HepG2 (cell line): ENCODE data around the gene CNP. TPM values are rescaled to one million over a fixed set of nuclear protein-coding genes. Genes with fewer than 3 reads are reported as not detected.

Experiments
- AKAP8 ChIP-seq: sonication (generic); formaldehyde crosslinking; IDR thresholded peaks from 2 replicates; pipeline ENCODE4 v1.5.1; 2020; ENCODE audit warnings: mild to moderate bottlenecking, missing genetic modification reagents
- ATAD3A ChIP-seq: sonication (generic); formaldehyde crosslinking; IDR thresholded peaks from 2 replicates; pipeline ENCODE4 v1.4.0; 2020; ENCODE audit warnings: missing genetic modification reagents
- EHMT2 ChIP-seq: fragments of 200-600 bp; sonication (generic); IDR thresholded peaks from 2 replicates; pipeline ENCODE4 v1.7.0; 2017; ENCODE audit warnings: antibody characterized with exemption, low read depth, low read length, borderline replicate concordance
- HMG20A ChIP-seq: IDR thresholded peaks from 2 replicates; pipeline ENCODE4 v1.6.1; 2016; ENCODE audit warnings: borderline replicate concordance
- HOXA5 ChIP-seq: sonication (generic); formaldehyde crosslinking; IDR thresholded peaks from 2 replicates; pipeline ENCODE4 v1.4.0; 2020; ENCODE audit warnings: missing genetic modification reagents
- KDM6A ChIP-seq: IDR thresholded peaks from 2 replicates; pipeline ENCODE4 v1.6.1; 2016; ENCODE audit warnings: low read depth
- KLF9 ChIP-seq: IDR thresholded peaks from 2 replicates; pipeline ENCODE4 v1.6.1; 2016; ENCODE audit warnings: low read depth
- KMT2B ChIP-seq: IDR thresholded peaks from 2 replicates; pipeline ENCODE4 v1.6.1; 2016; ENCODE audit warnings: missing genetic modification reagents, missing compliant biosample characterization
- PAWR ChIP-seq: sonication (generic); formaldehyde crosslinking; IDR thresholded peaks from 2 replicates; pipeline ENCODE4 v1.4.0; 2020; ENCODE audit warnings: missing genetic modification reagents, mild to moderate bottlenecking, borderline replicate concordance
- PHF8 ChIP-seq: sonication (generic); formaldehyde crosslinking; IDR thresholded peaks from 2 replicates; pipeline ENCODE4 v1.5.0; 2020; ENCODE audit warnings: missing genetic modification reagents
- XRCC5 ChIP-seq: fragments of 200-400 bp; formaldehyde crosslinking; optimal IDR thresholded peaks from 2 replicates; pipeline ENCODE3; 2017; ENCODE audit warnings: mild to moderate bottlenecking, low read length
- ZBTB7A ChIP-seq: sonication (generic); formaldehyde crosslinking; IDR thresholded peaks from 2 replicates; pipeline ENCODE4 v1.8.0; 2022; ENCODE audit warnings: mild to moderate bottlenecking, missing genetic modification reagents
- ZNF543 ChIP-seq: sonication (generic); formaldehyde crosslinking; IDR thresholded peaks from 2 replicates; pipeline ENCODE4 v1.4.0; 2020; ENCODE audit warnings: mild to moderate bottlenecking, missing genetic modification reagents
- polyA plus RNA-seq, 8 experiments: library from polyadenylated mRNA; depleted of rRNA in 3 of 8; stranded (reverse) in 7 of 8; unstranded in 1 of 8; fragments of >200 nt; fragmentation: Illumina TruSeq in 4 of 8; extraction: Trizol in 4 of 8; gene quantifications; 2 replicates each; pipeline versions ENCODE4 v1.2.1 to v1.2.3, GENCODE V29; 2011 to 2016; ENCODE audit warnings: low read depth in 4 of 8, missing spikeins in 1 of 8, mixed read lengths in 1 of 8; ENCODE audit not compliant: insufficient read depth in 1 of 8
- total RNA-seq, 5 experiments: library from RNA; depleted of rRNA; stranded (reverse); fragments of >200 nt; fragmentation: Illumina TruSeq; extraction: Trizol; gene quantifications; 2 replicates each; pipeline ENCODE4 v1.2.3, GENCODE V29; 2016; ENCODE audit warnings: low read depth in 1 of 5
- TF ChIP-seq, protein P1 (sequence below): sonication (generic); formaldehyde crosslinking; IDR thresholded peaks from 2 replicates; pipeline ENCODE4 v1.4.0; 2020; ENCODE audit warnings: mild to moderate bottlenecking, missing genetic modification reagents
- TF ChIP-seq, protein P2 (sequence below): sonication (generic); formaldehyde crosslinking; IDR thresholded peaks from 2 replicates; pipeline ENCODE4 v1.4.0; 2020; ENCODE audit warnings: missing genetic modification reagents
- TF ChIP-seq, protein P3 (sequence below): sonication (generic); formaldehyde crosslinking; IDR thresholded peaks from 2 replicates; pipeline ENCODE4 v1.5.0; 2020; ENCODE audit warnings: missing genetic modification reagents
- TF ChIP-seq, protein P4 (sequence below): sonication (generic); formaldehyde crosslinking; IDR thresholded peaks from 2 replicates; pipeline ENCODE4 v1.9.0; 2021; ENCODE audit warnings: missing genetic modification reagents, borderline replicate concordance
- TF ChIP-seq, protein P5 (sequence below): sonication (generic); formaldehyde crosslinking; IDR thresholded peaks from 2 replicates; pipeline ENCODE4 v1.4.0; 2020; ENCODE audit warnings: missing genetic modification reagents
- TF ChIP-seq, protein P6 (sequence below): sonication (generic); formaldehyde crosslinking; IDR thresholded peaks from 2 replicates; pipeline ENCODE4 v1.8.0; 2022; ENCODE audit warnings: mild to moderate bottlenecking, missing genetic modification reagents, moderate library complexity

CNP gene
- total and polyA plus RNA-seq, 2 of the 13 experiments (the other 11 are each of a cell fraction or from before 2014, with no cell fraction given): 97.2 to 161 TPM

DNA sequence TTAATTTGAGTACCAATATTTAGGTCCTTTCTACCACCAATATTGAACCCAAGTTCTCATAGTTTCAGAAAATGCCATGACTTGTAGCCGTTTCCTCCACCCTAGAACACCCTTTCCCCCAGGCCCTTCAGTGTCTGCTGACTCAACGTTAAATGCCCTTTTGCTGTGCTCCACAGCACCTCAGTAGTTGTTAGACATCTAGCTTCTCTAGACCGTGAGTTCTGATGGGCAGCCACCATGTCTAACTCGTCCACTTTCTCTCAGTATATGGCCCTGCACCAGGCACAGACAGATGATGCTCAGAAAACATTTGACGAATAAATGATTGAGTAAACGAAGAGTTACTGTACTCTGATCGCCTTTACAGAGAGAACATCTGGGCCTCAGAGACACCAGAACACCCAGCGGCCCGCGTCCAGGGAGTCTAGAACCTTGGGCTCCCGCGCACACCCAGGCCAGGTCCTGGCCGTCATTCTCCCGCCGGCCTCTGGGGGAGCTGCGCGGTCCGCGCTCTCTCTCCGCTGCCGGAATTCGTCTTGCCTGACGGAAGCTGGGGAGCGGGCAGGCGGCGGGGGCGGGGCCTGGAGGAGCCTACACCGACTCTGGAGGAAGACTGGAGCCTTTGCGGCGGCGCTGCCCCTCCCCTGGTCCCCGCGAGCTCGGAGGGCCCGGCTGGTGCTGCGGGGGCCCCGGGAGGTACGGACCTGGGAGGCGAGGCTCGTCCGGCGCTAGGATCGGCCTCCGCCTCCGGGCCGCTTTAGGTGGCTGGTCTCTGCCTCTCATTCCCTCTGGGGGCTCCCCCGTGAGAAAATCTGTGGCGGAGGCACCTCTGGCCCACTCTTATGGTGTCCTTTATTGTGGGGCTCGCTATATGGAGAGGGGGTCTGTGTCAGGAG, 53.2 kb downstream of the CNP start, which contains the start of gene NKIRAS2 (continued):
- TF ChIP-seq, protein P1, sequence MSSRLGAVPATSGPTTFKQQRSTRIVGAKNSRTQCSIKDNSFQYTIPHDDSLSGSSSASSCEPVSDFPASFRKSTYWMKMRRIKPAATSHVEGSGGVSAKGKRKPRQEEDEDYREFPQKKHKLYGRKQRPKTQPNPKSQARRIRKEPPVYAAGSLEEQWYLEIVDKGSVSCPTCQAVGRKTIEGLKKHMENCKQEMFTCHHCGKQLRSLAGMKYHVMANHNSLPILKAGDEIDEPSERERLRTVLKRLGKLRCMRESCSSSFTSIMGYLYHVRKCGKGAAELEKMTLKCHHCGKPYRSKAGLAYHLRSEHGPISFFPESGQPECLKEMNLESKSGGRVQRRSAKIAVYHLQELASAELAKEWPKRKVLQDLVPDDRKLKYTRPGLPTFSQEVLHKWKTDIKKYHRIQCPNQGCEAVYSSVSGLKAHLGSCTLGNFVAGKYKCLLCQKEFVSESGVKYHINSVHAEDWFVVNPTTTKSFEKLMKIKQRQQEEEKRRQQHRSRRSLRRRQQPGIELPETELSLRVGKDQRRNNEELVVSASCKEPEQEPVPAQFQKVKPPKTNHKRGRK (CRISPR knock-in tag): no peak
- TF ChIP-seq, protein P2, sequence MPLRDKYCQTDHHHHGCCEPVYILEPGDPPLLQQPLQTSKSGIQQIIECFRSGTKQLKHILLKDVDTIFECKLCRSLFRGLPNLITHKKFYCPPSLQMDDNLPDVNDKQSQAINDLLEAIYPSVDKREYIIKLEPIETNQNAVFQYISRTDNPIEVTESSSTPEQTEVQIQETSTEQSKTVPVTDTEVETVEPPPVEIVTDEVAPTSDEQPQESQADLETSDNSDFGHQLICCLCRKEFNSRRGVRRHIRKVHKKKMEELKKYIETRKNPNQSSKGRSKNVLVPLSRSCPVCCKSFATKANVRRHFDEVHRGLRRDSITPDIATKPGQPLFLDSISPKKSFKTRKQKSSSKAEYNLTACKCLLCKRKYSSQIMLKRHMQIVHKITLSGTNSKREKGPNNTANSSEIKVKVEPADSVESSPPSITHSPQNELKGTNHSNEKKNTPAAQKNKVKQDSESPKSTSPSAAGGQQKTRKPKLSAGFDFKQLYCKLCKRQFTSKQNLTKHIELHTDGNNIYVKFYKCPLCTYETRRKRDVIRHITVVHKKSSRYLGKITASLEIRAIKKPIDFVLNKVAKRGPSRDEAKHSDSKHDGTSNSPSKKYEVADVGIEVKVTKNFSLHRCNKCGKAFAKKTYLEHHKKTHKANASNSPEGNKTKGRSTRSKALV: peak; percentile 54; the same call in 1 of the 2 replicates
- TF ChIP-seq, protein P3, sequence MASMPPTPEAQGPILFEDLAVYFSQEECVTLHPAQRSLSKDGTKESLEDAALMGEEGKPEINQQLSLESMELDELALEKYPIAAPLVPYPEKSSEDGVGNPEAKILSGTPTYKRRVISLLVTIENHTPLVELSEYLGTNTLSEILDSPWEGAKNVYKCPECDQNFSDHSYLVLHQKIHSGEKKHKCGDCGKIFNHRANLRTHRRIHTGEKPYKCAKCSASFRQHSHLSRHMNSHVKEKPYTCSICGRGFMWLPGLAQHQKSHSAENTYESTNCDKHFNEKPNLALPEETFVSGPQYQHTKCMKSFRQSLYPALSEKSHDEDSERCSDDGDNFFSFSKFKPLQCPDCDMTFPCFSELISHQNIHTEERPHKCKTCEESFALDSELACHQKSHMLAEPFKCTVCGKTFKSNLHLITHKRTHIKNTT (CRISPR knock-in tag): no peak
- TF ChIP-seq HOXA5 (CRISPR knock-in tag) (peak; percentile 73; the same call in 1 of the 2 replicates), PHF8 (CRISPR knock-in tag) (peak; percentile 92), KMT2B (peak; percentile 97), KLF9 (CRISPR knock-in tag) (no peak; the same call in 1 of the 2 replicates), EHMT2 (peak; percentile 84), ATAD3A (CRISPR knock-in tag) (no peak), XRCC5 (peak; percentile 99), KDM6A (CRISPR knock-in tag) (no peak), AKAP8 (CRISPR knock-in tag) (peak; percentile 76; the same call in 1 of the 2 replicates), PAWR (CRISPR knock-in tag) (no peak), ZBTB7A (CRISPR knock-in tag) (no peak), HMG20A (CRISPR knock-in tag) (no peak), ZNF543 (no peak; the same call in 1 of the 2 replicates)
- TF ChIP-seq, protein P4, sequence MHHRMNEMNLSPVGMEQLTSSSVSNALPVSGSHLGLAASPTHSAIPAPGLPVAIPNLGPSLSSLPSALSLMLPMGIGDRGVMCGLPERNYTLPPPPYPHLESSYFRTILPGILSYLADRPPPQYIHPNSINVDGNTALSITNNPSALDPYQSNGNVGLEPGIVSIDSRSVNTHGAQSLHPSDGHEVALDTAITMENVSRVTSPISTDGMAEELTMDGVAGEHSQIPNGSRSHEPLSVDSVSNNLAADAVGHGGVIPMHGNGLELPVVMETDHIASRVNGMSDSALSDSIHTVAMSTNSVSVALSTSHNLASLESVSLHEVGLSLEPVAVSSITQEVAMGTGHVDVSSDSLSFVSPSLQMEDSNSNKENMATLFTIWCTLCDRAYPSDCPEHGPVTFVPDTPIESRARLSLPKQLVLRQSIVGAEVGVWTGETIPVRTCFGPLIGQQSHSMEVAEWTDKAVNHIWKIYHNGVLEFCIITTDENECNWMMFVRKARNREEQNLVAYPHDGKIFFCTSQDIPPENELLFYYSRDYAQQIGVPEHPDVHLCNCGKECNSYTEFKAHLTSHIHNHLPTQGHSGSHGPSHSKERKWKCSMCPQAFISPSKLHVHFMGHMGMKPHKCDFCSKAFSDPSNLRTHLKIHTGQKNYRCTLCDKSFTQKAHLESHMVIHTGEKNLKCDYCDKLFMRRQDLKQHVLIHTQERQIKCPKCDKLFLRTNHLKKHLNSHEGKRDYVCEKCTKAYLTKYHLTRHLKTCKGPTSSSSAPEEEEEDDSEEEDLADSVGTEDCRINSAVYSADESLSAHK (CRISPR knock-in tag): no peak
- TF ChIP-seq, protein P5, sequence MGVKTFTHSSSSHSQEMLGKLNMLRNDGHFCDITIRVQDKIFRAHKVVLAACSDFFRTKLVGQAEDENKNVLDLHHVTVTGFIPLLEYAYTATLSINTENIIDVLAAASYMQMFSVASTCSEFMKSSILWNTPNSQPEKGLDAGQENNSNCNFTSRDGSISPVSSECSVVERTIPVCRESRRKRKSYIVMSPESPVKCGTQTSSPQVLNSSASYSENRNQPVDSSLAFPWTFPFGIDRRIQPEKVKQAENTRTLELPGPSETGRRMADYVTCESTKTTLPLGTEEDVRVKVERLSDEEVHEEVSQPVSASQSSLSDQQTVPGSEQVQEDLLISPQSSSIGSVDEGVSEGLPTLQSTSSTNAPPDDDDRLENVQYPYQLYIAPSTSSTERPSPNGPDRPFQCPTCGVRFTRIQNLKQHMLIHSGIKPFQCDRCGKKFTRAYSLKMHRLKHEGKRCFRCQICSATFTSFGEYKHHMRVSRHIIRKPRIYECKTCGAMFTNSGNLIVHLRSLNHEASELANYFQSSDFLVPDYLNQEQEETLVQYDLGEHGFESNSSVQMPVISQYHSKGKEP (CRISPR knock-in tag): no peak
- TF ChIP-seq, protein P6, sequence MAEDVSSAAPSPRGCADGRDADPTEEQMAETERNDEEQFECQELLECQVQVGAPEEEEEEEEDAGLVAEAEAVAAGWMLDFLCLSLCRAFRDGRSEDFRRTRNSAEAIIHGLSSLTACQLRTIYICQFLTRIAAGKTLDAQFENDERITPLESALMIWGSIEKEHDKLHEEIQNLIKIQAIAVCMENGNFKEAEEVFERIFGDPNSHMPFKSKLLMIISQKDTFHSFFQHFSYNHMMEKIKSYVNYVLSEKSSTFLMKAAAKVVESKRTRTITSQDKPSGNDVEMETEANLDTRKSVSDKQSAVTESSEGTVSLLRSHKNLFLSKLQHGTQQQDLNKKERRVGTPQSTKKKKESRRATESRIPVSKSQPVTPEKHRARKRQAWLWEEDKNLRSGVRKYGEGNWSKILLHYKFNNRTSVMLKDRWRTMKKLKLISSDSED: no peak
